ENCODE measurements around the gene LIG3.
"Not testable (repeated sequence)": the region's sequence is repeated elsewhere in the genome, so short reads cannot be mapped to it uniquely, and the experiment has no call there.

The LIG3 gene

GRCh38 chr17:35000965-35001364, 20.7 kb downstream of the LIG3 start:
- not testable (repeated sequence) for DNase-seq

DNA sequence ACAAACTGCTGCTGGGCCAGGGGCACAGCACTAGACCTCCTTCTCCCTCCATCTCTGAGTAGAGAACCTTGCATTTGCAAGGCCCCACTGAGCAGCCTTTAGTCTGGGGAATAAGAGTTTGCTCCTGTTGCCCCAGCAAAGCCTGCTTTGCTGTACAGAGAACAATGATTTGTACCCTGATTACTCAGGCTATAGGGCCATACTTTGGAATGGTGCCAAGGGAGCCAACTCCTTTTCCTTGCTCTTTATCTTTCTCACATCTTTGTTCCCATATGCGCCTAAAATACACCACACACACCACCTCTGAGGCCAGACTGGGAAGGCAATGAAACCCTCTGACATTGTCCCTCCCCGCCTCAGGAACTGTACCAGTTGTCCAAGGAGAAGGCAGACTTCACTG, 21.2 kb downstream of the LIG3 start:
- DNase-seq: no peak

DNA sequence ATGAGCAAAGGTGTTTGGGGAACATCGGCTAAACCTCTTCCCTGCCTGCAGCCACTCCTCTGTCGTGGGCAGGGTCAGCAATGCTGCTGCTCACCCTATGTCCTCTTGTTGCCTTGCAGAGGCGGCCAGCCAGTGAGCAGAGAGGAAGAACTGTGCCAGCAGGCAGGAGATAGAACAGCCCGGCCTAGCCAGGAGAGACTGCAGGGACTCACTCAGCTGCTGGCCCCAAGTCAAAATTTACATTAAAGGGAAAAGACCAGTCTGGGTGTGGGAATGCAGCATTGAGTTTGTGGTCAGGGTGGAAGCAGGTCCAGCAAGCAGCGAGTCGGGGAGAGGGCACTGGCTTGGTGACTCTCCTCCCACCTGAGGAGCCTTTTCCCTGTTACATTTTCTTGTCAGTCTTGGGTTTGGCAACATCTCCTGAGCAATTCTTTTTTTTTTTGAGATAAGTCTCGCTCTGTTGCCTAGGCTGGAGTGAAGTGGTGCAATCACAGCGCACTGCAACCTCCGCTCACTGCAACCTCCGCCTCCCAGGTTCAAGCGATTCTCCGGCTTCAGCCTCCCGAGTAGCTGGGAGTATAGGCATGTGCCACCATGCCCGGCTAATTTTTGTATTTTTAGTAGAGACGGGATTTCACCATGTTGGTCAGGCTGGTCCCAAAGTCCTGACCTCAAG, 22.7 kb downstream of the LIG3 start:
- no peak for DNase-seq

GRCh38 chr17:35003778-35004177, 23.5 kb downstream of the LIG3 start:
- no peak for DNase-seq

DNA sequence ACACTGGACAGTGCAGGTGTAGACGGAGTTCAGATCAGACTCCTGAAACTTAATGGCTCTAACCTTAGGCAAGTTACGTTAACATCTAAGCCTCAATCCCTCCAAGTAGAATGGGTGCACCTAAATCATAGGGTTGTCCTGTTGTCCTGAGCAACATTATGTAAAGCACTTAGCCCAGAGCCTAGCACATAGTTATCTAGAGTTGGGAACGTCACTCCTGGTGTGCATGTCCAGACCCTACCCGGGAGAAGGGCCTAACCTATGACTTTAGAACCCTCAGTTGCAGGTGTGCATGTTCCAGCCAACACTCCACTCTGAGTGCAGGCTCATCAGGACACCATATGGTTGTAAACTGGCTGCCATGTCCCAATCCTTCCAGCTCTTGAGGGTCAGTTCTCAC, 26.0 kb downstream of the LIG3 start:
- no peak for DNase-seq

GRCh38 chr17:35006961-35007360, 26.6 kb downstream of the LIG3 start:
- no peak for DNase-seq

GRCh38 chr17:35010093-35010492, 29.8 kb downstream of the LIG3 start:
- DNase-seq: no peak

- DNase-seq: no peak
Observed at GRCh38 chr17:35011671-35012216, 31.4 kb downstream of the LIG3 start.

- DNase-seq: no peak
Observed at GRCh38 chr17:35016369-35016768, 36.1 kb downstream of the LIG3 start.

DNA sequence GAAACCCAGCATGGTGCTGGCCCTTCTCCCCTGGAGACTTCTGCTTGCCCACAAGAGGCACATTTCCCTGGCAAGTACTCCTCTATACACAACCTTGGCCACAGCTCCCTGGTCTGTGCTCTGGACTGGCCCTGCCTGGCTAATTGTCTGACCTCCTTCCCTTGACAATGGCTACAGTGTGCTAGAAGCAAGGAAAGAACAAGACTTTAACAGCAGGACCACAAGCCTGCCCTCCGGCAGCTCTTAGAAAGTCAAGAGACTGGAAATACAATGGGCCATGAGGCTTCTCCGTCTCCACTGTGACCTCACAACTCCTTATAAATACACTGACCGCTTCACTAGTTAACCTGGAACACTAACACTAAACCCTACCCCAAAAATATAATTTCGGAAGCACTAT, 36.7 kb downstream of the LIG3 start:
- DNase-seq: no peak

GRCh38 chr17:35018814-35019213, 38.5 kb downstream of the LIG3 start:
- DNase-seq: no peak

- no peak for DNase-seq
Observed at GRCh38 chr17:35019386-35020179, 39.3 kb downstream of the LIG3 start.

GRCh38 chr17:35021520-35022380, 41.4 kb downstream of the LIG3 start:
- no peak for DNase-seq

- DNase-seq: peak; percentile 83
Observed at GRCh38 chr17:35022536-35023063, 42.3 kb downstream of the LIG3 start.

GRCh38 chr17:35023538-35023937, 43.2 kb downstream of the LIG3 start:
- no peak for DNase-seq

DNA sequence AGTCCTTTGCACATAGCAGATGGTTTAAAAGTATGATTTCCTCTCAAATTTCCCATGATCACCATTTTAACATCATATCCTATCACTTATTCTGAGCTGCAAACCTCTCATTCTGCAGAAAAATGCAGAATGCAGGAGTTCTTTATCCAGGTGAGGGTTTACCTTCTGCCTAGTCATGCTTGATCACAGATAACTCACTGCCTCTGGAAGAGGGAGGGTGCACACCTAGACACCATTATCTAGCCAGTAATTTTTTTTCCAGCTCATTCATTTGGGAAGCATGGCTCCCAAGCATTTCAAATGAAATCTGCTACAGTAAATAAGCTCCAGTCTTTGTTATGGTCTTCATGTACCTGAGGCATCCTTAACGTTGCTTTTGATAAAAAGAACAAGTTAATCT, 45.2 kb downstream of the LIG3 start:
- DNase-seq: no peak

DNA sequence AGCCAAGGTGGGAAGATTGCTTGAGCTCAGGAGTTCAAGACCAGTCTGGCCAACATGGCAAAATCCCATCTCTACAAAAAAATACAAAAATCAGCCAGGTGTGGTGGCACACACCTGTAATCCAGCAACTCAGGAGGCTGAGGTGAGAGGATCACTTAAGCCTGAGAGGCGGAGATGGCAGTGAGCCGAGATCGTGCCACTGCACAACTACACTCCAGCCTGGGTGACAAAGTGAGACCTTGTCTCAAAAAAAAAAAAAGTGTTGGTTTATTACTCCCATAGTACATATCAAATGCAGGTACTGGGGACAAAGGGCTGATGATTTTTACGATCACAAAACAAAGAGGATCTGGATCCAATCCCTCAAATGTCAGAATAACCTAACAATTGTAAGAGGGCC, 47.8 kb downstream of the LIG3 start:
- DNase-seq: not testable (repeated sequence)

GRCh38 chr17:35028531-35029262, 48.4 kb downstream of the LIG3 start:
- DNase-seq: no peak

DNA sequence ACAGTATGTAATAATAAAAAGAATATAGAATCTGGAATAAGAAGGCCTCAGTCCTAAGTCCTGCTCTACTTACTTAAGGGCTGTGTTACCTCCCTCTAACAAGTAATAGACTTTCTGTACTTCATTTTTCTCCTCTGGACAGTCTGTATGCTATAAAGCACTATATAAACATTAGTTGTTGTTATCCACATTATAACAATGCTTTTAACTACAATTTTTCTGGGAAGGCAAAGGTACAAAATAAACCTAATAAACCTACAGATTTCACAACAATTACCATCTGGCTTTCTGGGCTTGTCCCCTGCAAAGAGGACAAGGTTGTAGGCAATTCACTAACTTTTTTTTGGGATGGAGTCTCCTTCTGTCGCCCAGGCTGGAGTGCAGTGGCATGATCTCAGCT, 50.5 kb downstream of the LIG3 start:
- DNase-seq: no peak

DNA sequence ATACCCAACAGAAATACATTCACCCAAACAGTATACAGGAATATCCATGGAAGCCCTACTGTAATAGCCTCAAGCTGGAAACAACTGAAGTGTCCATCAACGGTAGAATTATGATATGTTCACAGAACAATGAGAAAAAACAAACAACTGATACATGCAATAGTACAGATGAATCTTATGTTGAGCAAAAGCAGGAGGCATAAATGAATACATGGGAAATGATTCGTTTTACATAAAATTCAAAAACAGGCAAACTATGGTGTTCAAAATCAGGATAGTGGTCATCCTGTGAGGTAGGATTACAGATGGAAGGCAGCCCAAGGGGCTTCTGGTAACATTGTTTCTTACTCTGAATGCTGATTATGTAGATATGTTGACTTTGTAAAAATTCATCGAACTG, 58.1 kb downstream of the LIG3 start:
- no peak for DNase-seq

DNA sequence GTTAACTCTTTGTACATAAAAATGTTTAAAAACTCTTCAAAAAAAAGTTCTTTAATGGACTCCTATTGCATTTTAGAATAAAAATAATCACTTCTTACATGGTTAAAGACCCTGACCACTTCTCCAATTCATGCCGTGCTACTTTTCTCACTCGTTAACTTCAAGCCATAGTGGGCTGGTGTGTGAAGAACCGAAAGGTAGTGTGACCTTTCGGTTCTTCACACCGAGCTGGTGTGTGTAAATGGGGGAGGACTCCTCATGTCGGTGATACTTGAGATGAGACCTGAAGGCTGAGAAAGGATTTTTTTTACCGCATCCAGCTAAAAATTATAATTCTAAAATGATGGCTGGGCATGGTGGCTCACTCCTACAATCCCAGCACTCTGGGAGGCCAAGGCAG, 61.1 kb downstream of the LIG3 start:
- no peak for DNase-seq

- DNase-seq: no peak
Observed at GRCh38 chr17:35044181-35044580, 63.9 kb downstream of the LIG3 start.
